HG03095 (cell line): ENCODE results near the gene CERKL.
A peak's percentile ranks its signal among the peaks of the same experiment; 100 is the strongest.

Source experiments
- ATAC-seq: cut with Tn5 transposase; IDR thresholded peaks from one replicate; pipeline ENCODE4 v1.9.1; 2021; ENCODE audit warnings: moderate library complexity; ENCODE audit not compliant: unreplicated experiment

The CERKL gene

GRCh38 chr2:181628590-181629585 lies 28.0 kb downstream of the CERKL start:
- no peak for ATAC-seq

GRCh38 chr2:181627545-181627944 lies 29.4 kb downstream of the CERKL start:
- ATAC-seq: no peak

GRCh38 chr2:181626671-181627070 lies 30.2 kb downstream of the CERKL start:
- no peak for ATAC-seq

GRCh38 chr2:181623159-181623558 lies 33.7 kb downstream of the CERKL start:
- no peak for ATAC-seq

GRCh38 chr2:181621779-181622490 lies 35.0 kb downstream of the CERKL start:
- no peak for ATAC-seq

GRCh38 chr2:181619516-181619915 lies 37.4 kb downstream of the CERKL start:
- no peak for ATAC-seq

GRCh38 chr2:181616715-181617114 lies 40.2 kb downstream of the CERKL start:
- no peak for ATAC-seq

- no peak for ATAC-seq
Measured at GRCh38 chr2:181614874-181615638, 41.8 kb downstream of the CERKL start.

- ATAC-seq: no peak
Measured at GRCh38 chr2:181613241-181613640, 43.7 kb downstream of the CERKL start.

- no peak for ATAC-seq
Measured at GRCh38 chr2:181607629-181608590, 49.0 kb downstream of the CERKL start.

- no peak for ATAC-seq
Measured at GRCh38 chr2:181605889-181606837, 50.7 kb downstream of the CERKL start.

GRCh38 chr2:181602017-181602416 lies 54.9 kb downstream of the CERKL start:
- no peak for ATAC-seq

- ATAC-seq: no peak
Measured at GRCh38 chr2:181596556-181596955, 60.3 kb downstream of the CERKL start.

GRCh38 chr2:181594322-181594721 lies 62.6 kb downstream of the CERKL start:
- ATAC-seq: no peak

- ATAC-seq: no peak
Measured at GRCh38 chr2:181589779-181590178, 67.1 kb downstream of the CERKL start.

- no peak for ATAC-seq
Measured at GRCh38 chr2:181588546-181588945, 68.4 kb downstream of the CERKL start.

GRCh38 chr2:181586569-181587081 lies 70.3 kb downstream of the CERKL start:
- peak; percentile 94 for ATAC-seq

GRCh38 chr2:181585732-181586131 lies 71.2 kb downstream of the CERKL start:
- ATAC-seq: no peak

GRCh38 chr2:181581534-181581933 lies 75.4 kb downstream of the CERKL start:
- ATAC-seq: no peak
